ENCODE results near the gene CAMSAP3.

DNA sequence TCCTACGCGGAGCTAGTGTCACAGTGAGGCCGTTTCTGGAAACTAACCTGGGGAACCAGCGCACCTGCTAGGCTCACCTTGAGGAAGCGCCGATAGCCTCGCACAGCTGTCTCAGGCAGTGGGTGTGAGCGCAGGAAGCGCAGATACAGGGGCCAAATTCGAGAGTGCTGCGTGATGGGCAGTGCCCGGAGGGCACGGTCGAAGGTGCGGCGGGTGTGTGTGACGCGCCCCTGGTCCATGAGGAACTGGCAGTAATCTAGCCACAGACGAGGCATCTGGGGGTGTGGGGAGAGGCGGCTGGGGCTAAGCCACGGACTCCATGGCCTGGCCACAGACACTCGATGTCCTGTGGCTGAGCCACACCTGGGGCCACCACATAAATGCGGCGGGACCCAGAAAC lies 31.5 kb downstream of the CAMSAP3 start:
- TF ChIP-seq CTCF (IDR thresholded peaks at IDR 0.05; ENCODE audit: poor library complexity) (no peak), EZH2 (IDR thresholded peaks at IDR 0.05; ENCODE audit: borderline replicate concordance) (no peak), EZH2phosphoT487 (IDR thresholded peaks at IDR 0.05; ENCODE audit: low read depth, severe bottlenecking, unreplicated experiment) (no peak)

Data from hepatocyte (in vitro differentiated cells).